Stomach (tissue), 9 donors: ENCODE results near the gene LRMDA. TPM values are rescaled to one million over a fixed set of nuclear protein-coding genes. Genes with fewer than 3 reads are reported as not detected.

Experiments
- DNase-seq, 2 donors: peaks; one replicate each; pipeline versions ENCODE4 v3.0.0 to v3.0.0-alpha.2; 2013 to 2019
- H3K27ac ChIP-seq, 5 donors: fragments of 200-600 bp in 4 of 5; sonication (generic) in 4 of 5; one replicate each; pipeline ENCODE4 v1.5.1; 2013 to 2019; ENCODE audit warnings: mild to moderate bottlenecking in 1 of 5, moderate library complexity in 1 of 5
- H3K27me3 ChIP-seq, 3 donors: fragments of 200-600 bp; sonication (generic); one replicate each; pipeline ENCODE4 v1.5.1; 2017 to 2019; ENCODE audit warnings: mixed run types in 1 of 3
- H3K36me3 ChIP-seq, 4 donors: fragments of 200-600 bp; sonication (generic); 1 replicate in 3 of 4; 2 replicates in 1 of 4; pipeline ENCODE4 v1.5.1; 2016 to 2019
- H3K4me1 ChIP-seq, 4 donors: fragments of 200-600 bp; sonication (generic); one replicate each; pipeline ENCODE4 v1.5.1; 2016 to 2019
- H3K4me3 ChIP-seq, 4 donors: fragments of 200-600 bp; sonication (generic) in 3 of 4; one replicate each; pipeline ENCODE4 v1.5.1; 2016 to 2019; ENCODE audit warnings: mild to moderate bottlenecking in 1 of 4
- H3K9me3 ChIP-seq, 4 donors: fragments of 200-600 bp; sonication (generic); one replicate each; pipeline ENCODE4 v1.5.1; 2016 to 2019
- EP300 ChIP-seq: sonication (generic); formaldehyde crosslinking; IDR thresholded peaks from one replicate; pipeline ENCODE4 v1.6.1; 2017; ENCODE audit warnings: antibody characterized with exemption
- POLR2A ChIP-seq, 4 donors: fragments of 450-650 bp; IDR thresholded peaks; one replicate each; pipeline ENCODE4 v1.6.1; 2016; ENCODE audit warnings: antibody characterized with exemption in 4 of 4, control low read depth in 2 of 4, mild to moderate bottlenecking in 1 of 4, moderate library complexity in 1 of 4
- POLR2AphosphoS5 ChIP-seq, 3 donors: sonication (generic); formaldehyde crosslinking; IDR thresholded peaks; one replicate each; pipeline ENCODE4 v1.6.1; 2016; ENCODE audit warnings: antibody characterized with exemption in 3 of 3
- WGBS, 5 donors: extraction: QIAGEN DNeasy Blood & Tissue Kit in 3 of 5; methylation state at CpG; one replicate each; pipeline versions ENCODE4 v1.1.5 to v1.1.7; 2013 to 2018; 5-methylcytosine and 5-hydroxymethylcytosine counted together
- intact Hi-C: fragments of 100-400 bp; cut with DNase I; formaldehyde crosslinking; loops from one replicate; pipeline ENCODE4 v1.15.1; 2023; ENCODE audit warnings: low total_unique reads
- polyA plus RNA-seq, 3 donors: library from polyadenylated mRNA; stranded (reverse); fragments of 200-250 nt; gene quantifications; one replicate each; pipeline ENCODE4 v1.2.3, GENCODE V29; 2013
- total RNA-seq, 5 donors: library from RNA; depleted of rRNA; stranded (reverse); fragments of >200 nt; gene quantifications; one replicate each; pipeline versions ENCODE4 v1.1.0 to v1.2.3, GENCODE V29; 2014 to 2016
- TF ChIP-seq, protein P1 (sequence below), 7 experiments: fragments of 450-650 bp in 4 of 7; fragments of 200-600 bp in 3 of 7; sonication (generic) in 3 of 7; IDR thresholded peaks; one replicate each; pipeline ENCODE4 v1.5.1; 2016 to 2019; ENCODE audit warnings: antibody characterized with exemption in 7 of 7, control low read depth in 2 of 7, mild to moderate bottlenecking in 1 of 7
- donor health status: healthy with polysubstance abuse.
- donor health status: Bipolar disorder and iron deficiency.
- donor health status: healthy.

Gene LRMDA
- total and polyA plus RNA-seq, 8 donors: 1.3 to 30.2 (median 13.6) TPM; not detected in 1

DNA sequence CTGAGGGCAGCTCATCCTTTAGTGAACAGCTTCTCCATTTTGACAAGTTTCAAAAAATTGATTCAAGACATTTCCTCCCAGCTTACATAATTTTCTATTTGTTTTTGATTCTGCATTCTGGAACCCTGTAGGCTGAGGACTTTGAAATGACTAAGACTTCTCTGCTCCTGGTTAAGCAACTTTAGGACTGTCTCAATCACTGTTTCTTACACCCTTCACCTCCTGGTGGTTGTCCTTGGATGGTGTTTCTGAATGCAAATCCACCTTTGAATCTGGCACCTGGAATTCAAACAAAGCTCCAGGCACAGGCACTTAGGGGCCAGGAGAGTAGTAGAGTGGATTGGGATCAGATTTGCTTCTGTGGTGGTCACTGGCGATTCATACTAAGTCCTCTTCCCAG is 595.5 kb downstream of the LRMDA start:
- DNase-seq: no peak
- Histone ChIP-seq H3K4me3 (no peak overlapping the region), H3K27me3 (no peaks in the 10 kb centered on the region), H3K36me3 (no peaks in the 10 kb centered on the region), H3K9me3 (no peaks in the 10 kb centered on the region), H3K27ac (no peak overlapping the region), H3K4me1 (no peaks in the 10 kb centered on the region)
- no peak for TF ChIP-seq EP300
- TF ChIP-seq POLR2AphosphoS5 (IDR thresholded peaks at IDR 0.05): no peak
- TF ChIP-seq POLR2A (IDR thresholded peaks at IDR 0.05): no peak
- WGBS, 5 donors: 92 to 100% (median 97%) methylated on average over 1 of the region's 1 CpG
- intact Hi-C loops: no loop called here

DNA sequence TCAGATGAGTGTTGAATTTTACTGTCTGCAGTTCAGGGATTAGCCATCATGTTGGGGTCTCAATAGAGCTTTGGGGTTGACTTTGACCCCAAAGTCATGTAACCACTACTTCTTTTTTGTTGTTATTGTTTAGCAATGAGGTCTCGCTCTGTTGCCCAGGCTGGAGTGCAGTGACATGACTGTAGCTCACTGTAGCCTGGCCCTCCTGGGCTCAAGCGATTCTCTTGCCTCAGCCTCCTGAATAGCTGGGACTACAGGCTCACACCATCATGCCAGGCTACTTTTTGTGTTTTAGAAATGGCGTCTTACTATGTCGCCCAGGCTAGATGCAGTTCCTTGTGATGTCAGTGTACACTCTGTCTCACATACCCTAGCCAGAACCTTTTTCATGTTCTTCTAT is 598.4 kb downstream of the LRMDA start:
- TF ChIP-seq POLR2AphosphoS5 (IDR thresholded peaks at IDR 0.05): no peak
- TF ChIP-seq, protein P1, sequence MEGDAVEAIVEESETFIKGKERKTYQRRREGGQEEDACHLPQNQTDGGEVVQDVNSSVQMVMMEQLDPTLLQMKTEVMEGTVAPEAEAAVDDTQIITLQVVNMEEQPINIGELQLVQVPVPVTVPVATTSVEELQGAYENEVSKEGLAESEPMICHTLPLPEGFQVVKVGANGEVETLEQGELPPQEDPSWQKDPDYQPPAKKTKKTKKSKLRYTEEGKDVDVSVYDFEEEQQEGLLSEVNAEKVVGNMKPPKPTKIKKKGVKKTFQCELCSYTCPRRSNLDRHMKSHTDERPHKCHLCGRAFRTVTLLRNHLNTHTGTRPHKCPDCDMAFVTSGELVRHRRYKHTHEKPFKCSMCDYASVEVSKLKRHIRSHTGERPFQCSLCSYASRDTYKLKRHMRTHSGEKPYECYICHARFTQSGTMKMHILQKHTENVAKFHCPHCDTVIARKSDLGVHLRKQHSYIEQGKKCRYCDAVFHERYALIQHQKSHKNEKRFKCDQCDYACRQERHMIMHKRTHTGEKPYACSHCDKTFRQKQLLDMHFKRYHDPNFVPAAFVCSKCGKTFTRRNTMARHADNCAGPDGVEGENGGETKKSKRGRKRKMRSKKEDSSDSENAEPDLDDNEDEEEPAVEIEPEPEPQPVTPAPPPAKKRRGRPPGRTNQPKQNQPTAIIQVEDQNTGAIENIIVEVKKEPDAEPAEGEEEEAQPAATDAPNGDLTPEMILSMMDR (IDR thresholded peaks at IDR 0.05): no peak
- TF ChIP-seq EP300: no peak
- no peak for TF ChIP-seq POLR2A (IDR thresholded peaks at IDR 0.05)
- intact Hi-C loops: loop anchor here (10.0 kb wide), 2 partner anchors 105 to 635 kb away; no protein-coding TSS in a partner anchor
- Histone ChIP-seq H3K4me1 (peaks cover 16 to 19% (median 17%) of the 10 kb centered on the region in 4 donors), H3K9me3 (no peaks in the 10 kb centered on the region), H3K27ac (no peak overlapping the region), H3K27me3 (no peaks in the 10 kb centered on the region), H3K4me3 (no peak overlapping the region), H3K36me3 (no peaks in the 10 kb centered on the region)
- 90 to 98% (median 97%) methylated on average over 3 to 4 of the region's 4 CpGs for WGBS, 5 donors
- no peak for DNase-seq

DNA sequence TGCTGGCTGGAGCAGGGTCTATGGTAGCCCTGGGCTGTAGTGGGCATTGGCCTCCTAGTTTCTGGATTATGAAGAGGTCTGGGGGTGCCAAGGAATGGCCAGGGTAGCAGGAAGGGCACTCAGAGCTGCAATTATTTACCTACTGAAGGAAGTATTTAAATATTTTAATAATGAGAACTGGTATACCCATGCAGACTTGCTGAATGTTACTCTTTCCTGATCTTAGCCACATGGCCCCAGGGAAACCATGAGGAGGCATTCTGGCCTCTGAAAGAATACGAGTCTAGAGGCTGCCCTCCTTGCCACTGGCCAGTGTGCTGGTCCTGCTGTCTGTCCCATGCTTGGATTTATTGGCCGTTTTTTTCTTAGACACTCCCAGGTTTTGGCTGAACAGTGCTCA is 599.7 kb downstream of the LRMDA start:
- intact Hi-C loops: loop anchor here (10.0 kb wide), 2 partner anchors 106 to 636 kb away; no protein-coding TSS in a partner anchor
- Histone ChIP-seq H3K4me1 (peaks cover 16 to 31% (median 27%) of the 10 kb centered on the region in 4 donors), H3K27ac (no peak overlapping the region), H3K27me3 (no peaks in the 10 kb centered on the region), H3K4me3 (no peak overlapping the region), H3K9me3 (no peaks in the 10 kb centered on the region), H3K36me3 (no peaks in the 10 kb centered on the region)
- no peak for TF ChIP-seq EP300
- no peak for TF ChIP-seq POLR2AphosphoS5 (IDR thresholded peaks at IDR 0.05)
- TF ChIP-seq, protein P1 (IDR thresholded peaks at IDR 0.05): no peak
- TF ChIP-seq POLR2A (IDR thresholded peaks at IDR 0.05): no peak
- WGBS, 5 donors: 78 to 89% (median 86%) methylated on average over 2 of the region's 2 CpGs
- DNase-seq: no peak

DNA sequence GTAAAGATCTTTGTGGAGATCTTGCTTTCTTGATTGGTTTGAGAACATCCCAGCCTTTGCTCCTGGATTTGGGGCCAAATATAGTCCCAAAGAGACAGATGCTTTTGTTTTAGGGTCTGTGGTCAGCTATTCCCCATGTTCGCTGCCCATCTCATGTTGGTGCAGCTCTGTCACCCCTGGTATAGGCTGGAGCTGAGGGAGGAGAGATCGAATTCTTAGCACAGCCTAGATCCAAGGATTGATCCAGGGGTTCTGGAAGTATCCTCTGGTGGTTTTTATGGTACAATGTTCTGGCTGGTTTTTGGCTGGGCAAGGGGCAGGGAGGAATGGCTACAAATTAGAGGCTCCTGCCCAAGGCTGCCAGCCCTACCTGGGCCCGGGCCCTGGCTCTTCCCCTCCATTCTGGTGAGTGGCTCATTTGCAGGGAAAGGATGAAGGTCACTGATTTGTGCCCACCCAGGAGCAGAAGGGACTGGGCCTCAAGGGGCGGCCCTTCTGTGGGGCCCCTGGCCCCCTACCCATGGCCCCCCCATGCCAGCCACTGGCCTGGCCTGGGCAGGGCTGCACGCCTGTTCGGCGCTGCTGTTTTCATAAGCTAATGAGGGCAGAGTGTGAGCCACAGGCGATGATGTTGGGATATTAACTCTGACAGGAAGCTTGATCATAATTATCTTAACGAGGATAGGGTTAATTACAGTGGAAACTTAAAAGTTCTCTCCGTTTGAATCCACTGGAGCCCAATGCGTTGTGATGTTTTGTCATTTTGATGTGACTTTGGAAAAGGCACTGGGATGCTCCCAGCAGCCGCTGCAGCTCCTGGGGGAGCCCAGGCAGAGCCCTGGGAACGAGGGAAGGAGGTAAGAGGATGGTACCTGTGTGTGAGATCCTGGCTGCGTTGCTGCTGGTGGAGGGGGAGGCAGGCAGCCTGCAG is 600.6 kb downstream of the LRMDA start:
- WGBS, 5 donors: 86 to 90% (median 88%) methylated on average over 13 to 14 of the region's 14 CpGs
- TF ChIP-seq, protein P1 (IDR thresholded peaks at IDR 0.05): no peak
- TF ChIP-seq EP300 (no peak), POLR2A (IDR thresholded peaks at IDR 0.05) (no peak), POLR2AphosphoS5 (IDR thresholded peaks at IDR 0.05) (no peak)
- intact Hi-C loops: loop anchor here (10.0 kb wide), 2 partner anchors 107 to 637 kb away; no protein-coding TSS in a partner anchor

More for the DNA sequence above, 600.6 kb downstream of the LRMDA start:
- no peaks in the 10 kb centered on the region for H3K27me3 ChIP-seq
- H3K36me3 ChIP-seq: no peaks in the 10 kb centered on the region
- no peak for DNase-seq
- no peak overlapping the region for H3K27ac ChIP-seq
- no peaks in the 10 kb centered on the region for H3K9me3 ChIP-seq
- no peak overlapping the region for H3K4me3 ChIP-seq
- H3K4me1 ChIP-seq: peaks cover 16 to 39% (median 31%) of the 10 kb centered on the region in 4 donors
